NCI-H526 treated with DMSO at 0.1 percent for 48 hours (cell line): ENCODE measurements around the gene HS3ST5.
"Not testable (repeated sequence)": the region's sequence is repeated elsewhere in the genome, so short reads cannot be mapped to it uniquely, and the experiment has no call there.

Source experiments
- DNase-seq: peaks from one replicate; lab custom pipeline; 2025; lab: John Stamatoyannopoulos, UW

Gene HS3ST5

GRCh38 chr6:114092943-114093342, 249.9 kb downstream of the HS3ST5 start:
- no peak for DNase-seq

- DNase-seq = no peak
These were observed 252.2 kb downstream of the HS3ST5 start for GRCh38 chr6:114090626-114091025.

GRCh38 chr6:114087496-114087895, 255.3 kb downstream of the HS3ST5 start:
- no peak for DNase-seq

GRCh38 chr6:114085211-114085610, 257.6 kb downstream of the HS3ST5 start:
- no peak for DNase-seq

- no peak for DNase-seq
These were observed 258.4 kb downstream of the HS3ST5 start for GRCh38 chr6:114084327-114084890.

GRCh38 chr6:114083251-114083650, 259.6 kb downstream of the HS3ST5 start:
- no peak for DNase-seq

DNA sequence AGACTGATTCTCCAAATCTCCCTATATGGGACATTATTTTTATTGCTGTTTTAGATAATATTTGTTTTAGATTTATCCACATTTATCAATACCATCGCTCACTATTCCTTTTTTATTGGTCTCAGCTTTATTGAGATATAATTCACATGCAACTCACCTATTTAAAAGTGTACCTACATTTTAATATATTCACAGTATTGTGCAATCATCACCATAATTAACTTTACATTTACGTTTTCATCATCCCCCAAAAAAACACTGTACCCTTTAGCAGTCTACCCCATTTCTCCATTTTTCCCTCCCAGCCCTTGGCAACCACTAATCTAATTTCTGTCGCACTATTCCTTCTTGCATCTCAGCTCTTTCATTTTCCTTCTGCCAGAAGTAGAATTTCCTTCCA, 261.1 kb downstream of the HS3ST5 start:
- no peak for DNase-seq

DNA sequence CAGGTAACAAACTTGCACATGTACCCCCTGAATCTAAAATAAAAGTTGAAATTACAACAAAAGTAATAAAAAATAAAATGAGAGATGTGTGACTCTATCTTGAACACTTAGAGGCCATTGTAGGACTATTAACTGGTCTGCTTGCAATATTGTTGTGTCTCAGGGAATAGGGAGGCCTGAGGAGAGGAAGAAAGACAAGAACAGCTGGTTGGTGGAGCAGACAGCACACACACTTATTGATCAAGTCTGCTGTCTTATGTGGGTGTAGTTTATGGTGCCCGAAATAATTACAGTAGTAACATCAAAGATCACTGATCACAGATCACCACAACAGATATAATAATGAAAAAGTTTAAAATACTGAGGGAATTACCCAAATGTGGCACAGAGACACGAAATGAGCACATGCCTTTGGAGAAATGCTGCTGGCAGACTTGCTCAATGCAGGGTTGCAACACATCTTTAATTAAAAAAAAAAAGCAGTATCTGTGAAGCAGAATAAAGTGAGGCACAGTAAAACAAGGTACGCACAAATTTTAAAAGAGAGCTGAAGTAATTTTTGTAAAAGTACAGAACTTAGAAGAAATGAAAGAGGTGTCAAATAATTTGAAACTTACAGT, 261.8 kb downstream of the HS3ST5 start:
- no peak for DNase-seq

DNA sequence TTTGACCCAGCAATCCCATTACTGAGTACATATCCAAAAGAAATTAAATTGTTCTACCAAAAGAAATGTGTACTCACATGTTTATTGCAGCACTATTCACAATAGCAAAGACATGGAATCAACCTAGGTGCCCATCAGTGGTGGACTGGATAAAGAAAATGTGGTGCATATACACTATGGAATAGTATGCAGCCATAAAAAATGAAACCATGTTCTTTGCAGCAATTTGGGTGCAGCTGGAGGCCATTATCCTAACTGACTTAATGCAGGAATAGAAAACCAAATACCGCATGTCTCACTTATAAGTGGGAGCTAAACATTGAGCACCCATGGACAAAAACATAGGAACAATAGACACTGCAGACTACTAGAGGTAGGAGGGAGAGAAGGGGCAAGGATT, 262.4 kb downstream of the HS3ST5 start:
- DNase-seq = not testable (repeated sequence)

- DNase-seq = no peak
These were observed 267.0 kb downstream of the HS3ST5 start for GRCh38 chr6:114075777-114076176.

- DNase-seq = no peak
These were observed 267.5 kb downstream of the HS3ST5 start for GRCh38 chr6:114075300-114075699.

DNA sequence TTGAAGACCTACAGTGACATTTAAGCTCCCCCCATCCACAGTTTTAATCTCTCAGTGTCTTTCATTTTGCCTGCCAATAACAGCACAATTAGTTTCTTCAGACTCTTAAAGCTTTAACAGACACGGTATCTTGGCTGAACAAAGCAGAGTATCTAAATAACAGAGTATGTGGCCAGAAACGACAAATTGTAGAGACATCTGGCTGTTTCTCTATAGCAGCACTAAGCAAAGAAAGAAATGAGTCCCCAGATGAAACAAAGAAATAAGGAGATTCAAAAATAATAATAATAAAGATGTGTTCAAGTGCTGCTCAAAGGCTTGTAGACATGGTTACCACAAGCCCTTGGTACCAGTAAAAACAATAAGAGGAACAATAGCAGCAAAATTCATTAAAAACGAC, 274.1 kb downstream of the HS3ST5 start:
- DNase-seq = no peak

- DNase-seq = no peak
These were observed 274.7 kb downstream of the HS3ST5 start for GRCh38 chr6:114068116-114068515.

DNA sequence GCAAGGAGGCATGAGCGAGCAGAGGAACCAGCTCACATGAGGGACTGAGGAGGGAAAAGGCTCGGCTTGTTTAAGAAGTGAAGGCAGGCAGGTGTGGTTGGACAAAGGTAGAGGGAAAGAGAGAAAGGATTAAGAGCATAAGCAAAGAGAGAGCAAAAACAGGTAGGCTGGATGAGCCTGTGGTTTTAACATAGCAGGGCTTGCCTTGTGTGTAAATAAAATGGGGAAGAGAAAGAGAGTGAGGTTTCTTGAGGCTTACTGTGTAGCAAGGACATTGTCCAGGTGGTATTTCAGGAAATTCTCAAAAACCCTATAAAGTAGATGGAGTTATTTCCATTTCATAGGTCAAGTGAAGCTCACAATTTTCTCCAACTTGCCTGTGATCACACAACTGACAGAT, 278.0 kb downstream of the HS3ST5 start:
- no peak for DNase-seq

GRCh38 chr6:114063956-114064355, 278.9 kb downstream of the HS3ST5 start:
- no peak for DNase-seq

DNA sequence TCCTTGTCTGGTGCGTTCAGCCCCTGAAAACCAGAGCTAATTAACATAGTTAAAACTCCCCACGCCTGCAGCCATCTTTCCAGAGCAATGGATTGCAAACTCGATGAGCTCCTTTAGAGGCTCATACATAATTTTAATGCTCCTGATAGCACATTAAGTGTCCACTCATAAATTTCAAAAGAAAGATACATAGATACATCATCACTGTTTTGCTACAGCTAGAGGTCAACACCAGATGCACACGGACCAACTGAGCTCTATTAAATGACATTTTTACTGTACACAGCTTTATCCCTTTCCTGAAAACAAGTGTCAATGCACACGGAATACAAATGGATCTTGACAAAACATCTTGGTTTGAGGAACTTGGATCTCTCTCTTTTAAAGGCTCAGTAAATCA, 280.6 kb downstream of the HS3ST5 start:
- no peak for DNase-seq

DNA sequence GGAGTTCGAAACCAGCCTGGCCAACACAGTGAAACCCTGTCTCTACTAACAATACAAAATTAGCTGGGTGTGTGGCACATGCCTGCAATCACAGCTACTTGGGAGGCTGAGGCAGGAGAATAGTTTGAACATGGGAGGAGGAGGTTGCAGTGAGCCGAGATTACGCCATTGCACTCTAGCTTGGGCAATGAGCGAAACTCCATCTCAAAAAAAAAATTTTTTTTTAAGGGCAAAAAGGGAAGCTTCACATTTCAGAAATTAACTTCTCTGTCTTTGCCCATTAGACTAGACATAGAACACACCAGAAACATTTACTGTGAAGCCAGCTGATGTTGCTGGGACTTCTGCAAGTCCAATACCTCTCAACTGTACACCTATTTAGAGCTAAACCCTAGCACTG, 281.1 kb downstream of the HS3ST5 start:
- no peak for DNase-seq

GRCh38 chr6:114061116-114061515, 281.7 kb downstream of the HS3ST5 start:
- DNase-seq = no peak

- DNase-seq = no peak
These were observed 284.4 kb downstream of the HS3ST5 start for GRCh38 chr6:114058435-114058834.

DNA sequence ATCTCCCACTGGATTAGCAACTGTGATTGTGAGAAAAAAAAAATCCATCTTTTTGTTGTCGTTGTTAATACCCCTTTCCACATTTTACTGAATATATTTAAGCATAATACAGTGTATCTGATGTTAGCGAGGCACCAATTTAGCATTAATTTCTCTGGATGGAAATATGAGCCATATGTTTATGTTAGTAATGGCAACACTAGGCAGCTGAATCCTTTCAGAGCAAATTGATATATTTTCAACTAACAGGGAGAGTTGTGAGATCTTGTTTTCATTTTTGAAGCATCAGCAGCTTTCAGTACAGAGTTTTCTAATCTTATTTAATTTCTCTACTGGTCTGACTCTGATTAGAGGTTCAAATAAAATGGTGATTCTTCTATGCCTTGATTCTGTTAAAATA, 287.1 kb downstream of the HS3ST5 start:
- no peak for DNase-seq

DNA sequence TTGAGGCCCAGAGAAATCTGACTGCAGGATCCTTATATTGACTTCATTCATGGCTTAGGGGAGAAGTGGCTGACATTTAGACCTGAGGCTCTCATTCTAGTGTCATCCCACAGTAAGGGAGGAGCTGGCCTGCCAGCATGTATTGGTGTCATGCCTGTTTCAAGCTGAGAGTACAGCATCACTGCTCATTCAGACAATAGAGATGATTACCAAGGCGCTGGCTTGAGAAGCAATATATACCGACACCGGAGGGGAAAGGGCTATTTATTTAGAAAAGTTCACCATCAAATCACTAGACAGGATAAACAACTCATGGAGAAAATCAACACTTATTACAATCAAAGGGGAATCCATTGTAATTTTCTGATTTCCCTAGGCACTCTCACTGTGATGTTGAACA, 287.5 kb downstream of the HS3ST5 start:
- no peak for DNase-seq

GRCh38 chr6:114053791-114054190, 289.0 kb downstream of the HS3ST5 start:
- no peak for DNase-seq

- DNase-seq = no peak
These were observed 290.7 kb downstream of the HS3ST5 start for GRCh38 chr6:114052141-114052540.

- no peak for DNase-seq
These were observed 291.8 kb downstream of the HS3ST5 start for GRCh38 chr6:114051031-114051430.
